ENCODE results near the gene AP2A1. TPM values are rescaled to one million over a fixed set of nuclear protein-coding genes. Genes with fewer than 3 reads are reported as not detected.

AP2A1 gene
- total RNA-seq, 1 donor from 2014 or later: 168 TPM

DNA sequence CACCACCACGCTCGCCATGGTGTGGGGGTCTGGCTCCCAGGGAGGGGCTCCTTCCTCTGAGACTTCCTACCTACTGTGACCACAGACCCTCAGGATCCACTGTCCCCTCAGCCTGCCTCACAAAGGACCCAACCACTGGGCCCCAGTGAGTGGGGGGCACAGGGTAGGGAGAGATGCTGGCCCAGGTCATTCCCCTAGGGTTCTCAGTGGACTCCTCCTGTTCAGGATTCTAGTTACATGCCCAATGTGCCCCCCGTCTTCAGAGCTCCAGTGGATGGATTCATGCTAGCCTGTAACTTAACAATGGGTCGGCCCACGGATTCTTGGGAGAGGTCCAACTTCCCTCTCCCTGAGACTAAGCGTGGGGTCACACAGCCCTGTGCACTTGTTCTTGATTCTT lies 3.6 kb upstream of the AP2A1 start, which contains the start of gene TSKS:
TSKS (minus strand) TSS at position 77 of the 400 bp plus-strand sequence; CDS start at position 18, 59 bp downstream.
- H3K27ac Mint-ChIP-seq (ENCODE audit: unreplicated experiment): peak within 1 kb of the TSS; percentile 50
- FAIRE-seq (no peak), DNase-seq (ENCODE audit: low read depth) (no peak)
- H3K27ac ChIP-seq (ENCODE audit: low read depth, low read length): no peak within 1 kb of the TSS
- H3K36me3 Mint-ChIP-seq (ENCODE audit: low read depth, unreplicated experiment): peaks cover 1% of the 10 kb centered on the region
- peaks cover 20% of the 10 kb centered on the region for H3K4me1 Mint-ChIP-seq (ENCODE audit: low read depth, unreplicated experiment)
- peaks cover 11% of the 10 kb centered on the region for H4K20me1 ChIP-seq (ENCODE audit: insufficient read depth, low read length)
- TF ChIP-seq EZH2 (IDR thresholded peaks at IDR 0.05; ENCODE audit: insufficient read depth, low read length): no peak
- no peak for TF ChIP-seq CTCF (IDR thresholded peaks at IDR 0.05; ENCODE audit: insufficient read depth, low read depth, low read length)
- no peaks in the 10 kb centered on the region for H3K9me3 ChIP-seq (ENCODE audit: insufficient read depth, low read depth, low read length)
- no peak within 1 kb of the TSS for H3K9ac ChIP-seq (ENCODE audit: low read length)
- H3K4me3 Mint-ChIP-seq (ENCODE audit: unreplicated experiment): peak within 1 kb of the TSS; percentile 37
- H3K9me3 Mint-ChIP-seq (ENCODE audit: unreplicated experiment): peaks cover 2% of the 10 kb centered on the region
- H3K79me2 ChIP-seq (ENCODE audit: insufficient read depth, low read length): peaks cover 13% of the 10 kb centered on the region
- no peak within 1 kb of the TSS for H3K4me3 ChIP-seq (ENCODE audit: insufficient read depth, low read depth, low read length)
- H3K27me3 Mint-ChIP-seq (ENCODE audit: low read depth, unreplicated experiment): no peaks in the 10 kb centered on the region
- H2AFZ ChIP-seq (ENCODE audit: low read depth, low read length): no peak within 1 kb of the TSS
- no peak within 1 kb of the TSS for H3K4me2 ChIP-seq (ENCODE audit: low read length)
- H3K4me1 ChIP-seq (ENCODE audit: insufficient read depth, low read length): peaks cover 24% of the 10 kb centered on the region
- no peaks in the 10 kb centered on the region for H3K36me3 ChIP-seq (ENCODE audit: insufficient read depth, low read length)
- no peaks in the 10 kb centered on the region for H3K27me3 ChIP-seq (ENCODE audit: insufficient read depth, low read length)

DNA sequence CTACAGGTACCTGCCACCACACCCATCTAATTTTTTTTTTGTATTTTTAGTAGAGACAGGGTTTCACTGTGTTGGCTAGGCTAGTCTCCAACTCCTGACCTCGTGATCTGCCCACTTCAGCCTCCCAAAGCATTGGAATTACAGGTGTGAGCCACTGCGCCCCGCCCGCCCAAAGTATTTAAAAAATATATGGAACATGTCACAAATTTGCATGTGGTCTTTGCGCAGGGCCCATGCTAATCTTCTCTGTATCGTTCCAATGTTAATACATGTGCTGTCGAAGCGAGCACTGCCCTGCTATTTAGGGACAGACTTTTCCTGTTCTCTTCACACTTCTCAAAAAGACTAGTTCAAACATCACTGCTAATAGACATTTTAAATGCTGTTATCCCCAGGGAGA lies 2.5 kb upstream of the AP2A1 start:
- Mint-ChIP-seq H3K9me3 (ENCODE audit: unreplicated experiment) (peaks cover 2% of the 10 kb centered on the region), H3K4me1 (ENCODE audit: low read depth, unreplicated experiment) (peaks cover 20% of the 10 kb centered on the region), H3K36me3 (ENCODE audit: low read depth, unreplicated experiment) (peaks cover 1% of the 10 kb centered on the region), H3K27ac (ENCODE audit: unreplicated experiment) (peak overlapping the region; percentile 91), H3K4me3 (ENCODE audit: unreplicated experiment) (no peak overlapping the region), H3K27me3 (ENCODE audit: low read depth, unreplicated experiment) (no peaks in the 10 kb centered on the region)
- Histone ChIP-seq H3K9me3 (ENCODE audit: insufficient read depth, low read depth, low read length) (no peaks in the 10 kb centered on the region), H3K27me3 (ENCODE audit: insufficient read depth, low read length) (no peaks in the 10 kb centered on the region), H3K4me3 (ENCODE audit: insufficient read depth, low read depth, low read length) (no peak overlapping the region), H3K27ac (ENCODE audit: low read depth, low read length) (no peak overlapping the region), H4K20me1 (ENCODE audit: insufficient read depth, low read length) (peaks cover 22% of the 10 kb centered on the region), H3K79me2 (ENCODE audit: insufficient read depth, low read length) (peaks cover 23% of the 10 kb centered on the region), H2AFZ (ENCODE audit: low read depth, low read length) (no peak overlapping the region), H3K9ac (ENCODE audit: low read length) (no peak overlapping the region), H3K4me1 (ENCODE audit: insufficient read depth, low read length) (peaks cover 23% of the 10 kb centered on the region), H3K36me3 (ENCODE audit: insufficient read depth, low read length) (no peaks in the 10 kb centered on the region), H3K4me2 (ENCODE audit: low read length) (no peak overlapping the region)
- no peak for TF ChIP-seq EZH2 (IDR thresholded peaks at IDR 0.05; ENCODE audit: insufficient read depth, low read length)
- TF ChIP-seq CTCF (IDR thresholded peaks at IDR 0.05; ENCODE audit: insufficient read depth, low read depth, low read length): no peak
- DNase-seq (ENCODE audit: low read depth): no peak
- FAIRE-seq: no peak

Data from astrocyte (in vitro differentiated cells and primary cell).